H54 (cell line): Measurements from ENCODE around the gene PPP6R3.
"Not testable (repeated sequence)": the region's sequence is repeated elsewhere in the genome, so short reads cannot be mapped to it uniquely, and the experiment has no call there.

Source experiments
- DNase-seq: peaks from one replicate; pipeline ENCODE4 v3.0.0; 2011; ENCODE audit warnings: low spot score, mixed read lengths; ENCODE audit not compliant: insufficient read length
- FAIRE-seq: peaks from 3 replicates; lab custom pipeline; 2011; peaks lifted over from hg19 to GRCh38; lab: Jason Lieb, UNC
- POLR2A ChIP-seq: IDR thresholded peaks from 2 replicates; pipeline ENCODE4 v1.6.1; 2011; ENCODE audit warnings: low read depth, mild to moderate bottlenecking, low read length

PPP6R3 gene

DNA sequence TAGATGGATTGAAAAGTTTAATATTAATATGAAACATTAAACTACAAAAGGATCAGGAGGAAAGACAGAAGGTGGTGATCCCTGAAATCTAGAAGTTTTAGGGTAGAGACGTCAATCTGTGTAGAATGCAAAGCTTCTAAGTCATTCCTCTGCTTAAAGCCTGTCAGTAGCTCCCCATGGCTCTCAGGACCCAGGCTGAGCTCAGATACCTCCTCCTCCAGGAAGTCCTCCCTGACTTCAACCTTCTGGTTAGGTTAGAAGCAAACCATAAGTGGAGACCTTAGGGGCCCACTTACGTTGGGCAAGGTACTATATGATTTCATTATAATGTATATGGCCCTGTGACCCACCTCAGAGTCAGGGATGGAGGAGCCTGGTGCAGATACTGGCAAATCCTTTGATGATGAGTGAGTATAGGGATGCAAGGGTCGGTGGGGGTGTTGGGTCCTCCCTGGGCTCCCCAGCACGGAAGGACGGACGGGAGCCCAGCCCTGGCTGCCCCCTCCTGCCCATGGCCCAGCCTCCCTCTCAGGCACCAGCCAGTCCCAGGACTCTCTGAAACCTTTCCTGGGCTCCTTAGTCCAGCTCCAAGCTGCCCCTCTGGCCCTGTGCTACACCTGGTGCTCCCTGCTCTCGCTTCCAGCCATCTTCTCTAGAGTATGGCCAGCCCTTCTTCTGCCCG, 3.2 kb upstream of the PPP6R3 start:
- no peak for TF ChIP-seq POLR2A
- no peak for DNase-seq
- no peak for FAIRE-seq

DNA sequence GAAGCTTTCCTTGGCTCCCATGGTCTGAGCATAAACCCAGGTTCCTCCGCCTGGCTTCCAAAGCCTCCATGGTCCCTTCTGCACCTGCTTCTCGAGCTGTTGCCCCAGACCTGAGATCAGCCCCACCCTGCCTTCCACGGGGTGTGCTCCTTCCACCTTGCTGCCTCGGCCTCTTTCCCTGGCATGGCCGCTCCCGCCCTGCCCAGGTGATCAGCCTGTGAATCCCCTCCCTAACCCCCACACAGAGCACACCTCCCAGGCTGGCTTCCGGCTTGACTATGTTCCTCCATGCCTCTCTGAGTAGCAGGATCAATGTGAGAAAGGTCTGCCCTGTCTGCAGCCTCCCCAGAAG, 2.7 kb upstream of the PPP6R3 start:
- TF ChIP-seq POLR2A = no peak
- DNase-seq = no peak
- FAIRE-seq = no peak

DNA sequence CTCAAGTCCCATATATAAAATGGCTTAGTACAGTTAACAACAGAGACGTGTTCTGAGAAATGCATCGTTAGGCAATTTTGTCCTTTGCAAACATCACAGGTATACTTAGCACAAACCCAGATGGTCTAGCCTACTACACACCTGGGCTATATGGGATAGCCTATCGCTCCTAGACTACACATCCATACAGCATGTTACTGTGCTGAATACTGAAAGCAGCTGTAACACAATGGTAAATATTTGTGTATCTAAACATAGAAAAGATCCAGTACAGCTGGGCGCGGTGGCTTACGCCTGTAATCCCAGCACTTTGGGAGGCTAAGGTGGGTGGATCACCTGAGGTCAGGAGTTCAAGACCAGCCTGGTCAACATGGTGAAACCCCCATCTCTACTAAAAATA, 2.2 kb upstream of the PPP6R3 start:
- not testable (repeated sequence) for FAIRE-seq, DNase-seq

DNA sequence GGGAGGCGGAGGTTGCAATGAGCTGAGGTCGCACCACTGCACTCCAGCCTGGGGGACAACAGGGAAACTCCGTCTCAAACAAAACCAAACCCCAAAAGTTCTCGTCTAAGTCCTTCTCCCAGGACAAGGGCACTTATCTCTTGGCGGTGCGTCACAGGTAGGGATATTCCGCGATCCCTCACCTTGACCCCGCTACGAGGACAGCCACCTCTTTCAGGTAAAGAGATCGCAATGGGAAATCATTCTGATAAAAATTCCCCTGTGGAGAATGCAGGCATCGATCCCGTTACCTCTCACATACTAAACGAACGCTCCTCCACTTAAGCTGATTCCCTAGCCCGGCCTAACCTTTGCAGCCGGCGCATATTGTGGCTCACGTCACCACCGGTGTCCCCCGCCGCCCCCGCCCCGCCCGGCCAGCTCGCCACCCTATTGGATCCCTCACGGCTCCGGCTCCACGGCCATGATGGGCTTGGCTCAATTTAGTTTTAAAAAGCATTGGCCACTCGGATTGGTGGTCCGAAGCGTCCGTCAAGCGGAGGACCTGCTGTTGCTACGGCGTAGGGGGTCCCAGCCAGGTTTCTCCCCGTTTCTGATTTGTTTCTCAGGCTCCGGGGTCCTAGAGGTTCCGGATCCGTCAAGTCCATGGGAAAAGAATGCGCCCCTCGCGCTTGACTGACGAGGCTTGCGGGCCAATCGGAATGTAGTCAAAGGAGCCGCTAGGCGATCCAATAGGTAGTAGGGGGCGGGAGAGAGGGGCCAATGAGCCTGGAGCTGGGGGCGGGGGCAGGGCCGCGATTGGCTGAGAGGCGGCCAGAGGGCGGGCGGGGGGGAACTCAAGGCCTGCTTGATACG, 439 bp upstream of the PPP6R3 start:
- DNase-seq = peak; percentile 98
- no peak for FAIRE-seq
- 0 out of 2 replicates have a peak, but pooled peaks have one; percentile 22 for TF ChIP-seq POLR2A

DNA sequence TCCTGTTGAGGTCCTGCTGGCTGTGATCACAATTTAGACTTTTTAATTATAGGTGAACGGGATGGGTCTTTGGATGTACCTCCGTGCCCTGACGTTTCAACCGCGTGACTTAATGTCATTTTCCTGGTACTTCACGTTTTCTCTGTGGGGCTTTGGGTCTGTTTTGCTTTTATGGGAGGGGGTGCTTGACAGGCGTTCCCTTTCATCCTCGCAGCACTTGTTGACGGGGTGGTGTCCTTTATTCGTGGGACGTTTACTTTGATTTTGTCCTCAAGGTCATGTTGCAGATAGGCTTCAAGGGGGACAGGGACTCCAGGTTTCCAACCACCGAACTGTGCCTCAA, 994 bp downstream of the PPP6R3 start:
- TF ChIP-seq POLR2A = no peak
- DNase-seq (peak; percentile 1), FAIRE-seq (no peak)

DNA sequence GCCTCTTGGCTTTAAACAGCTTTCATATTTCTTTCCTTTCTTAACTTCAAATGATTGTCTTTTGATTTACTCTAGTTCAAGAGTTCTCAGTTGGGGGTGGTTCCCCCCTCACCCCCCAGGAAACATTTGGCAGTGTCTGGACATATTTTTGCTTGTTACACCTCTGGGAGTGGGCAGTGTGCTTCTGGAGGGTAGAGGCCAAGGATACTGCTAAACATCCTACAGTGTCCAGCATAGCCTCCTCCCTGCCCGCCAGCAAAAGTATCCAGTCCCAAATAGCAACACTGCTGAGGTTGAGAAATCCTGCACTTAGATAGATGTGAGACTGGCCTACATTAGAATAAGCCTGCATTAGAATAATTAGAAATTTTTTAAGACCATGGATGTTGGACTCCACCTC, 3.2 kb downstream of the PPP6R3 start:
- FAIRE-seq = no peak
- TF ChIP-seq POLR2A = no peak
- no peak for DNase-seq

DNA sequence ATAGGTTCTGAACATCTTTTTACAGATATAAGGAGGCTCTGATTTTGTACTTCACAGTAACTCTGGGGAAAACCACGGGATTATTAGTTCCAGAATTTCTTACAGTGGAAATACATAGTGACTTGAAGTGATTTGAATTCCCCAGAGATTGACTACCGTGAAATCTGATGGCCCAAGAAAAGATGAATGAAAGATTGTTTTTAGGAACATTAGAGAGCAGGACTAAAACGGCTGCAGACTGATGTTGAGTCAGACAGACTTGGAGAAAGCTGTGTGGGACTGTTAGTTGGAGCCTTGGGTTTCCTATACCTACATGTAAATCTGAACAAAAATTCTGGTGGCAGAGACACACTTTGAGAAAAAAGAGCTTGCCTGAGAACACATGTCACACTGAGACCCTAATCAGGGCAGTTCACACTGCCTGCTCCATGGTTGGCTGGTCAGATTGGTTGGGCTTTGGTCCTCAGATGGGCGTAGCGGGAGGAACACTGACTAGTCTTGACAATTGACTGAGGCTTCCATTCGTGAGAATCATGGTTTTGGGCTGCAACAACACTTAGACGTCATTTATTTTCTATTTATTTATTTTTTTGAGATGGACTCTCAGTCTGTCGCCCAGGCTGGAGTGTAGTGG, 6.8 kb downstream of the PPP6R3 start:
- no peak for FAIRE-seq

DNA sequence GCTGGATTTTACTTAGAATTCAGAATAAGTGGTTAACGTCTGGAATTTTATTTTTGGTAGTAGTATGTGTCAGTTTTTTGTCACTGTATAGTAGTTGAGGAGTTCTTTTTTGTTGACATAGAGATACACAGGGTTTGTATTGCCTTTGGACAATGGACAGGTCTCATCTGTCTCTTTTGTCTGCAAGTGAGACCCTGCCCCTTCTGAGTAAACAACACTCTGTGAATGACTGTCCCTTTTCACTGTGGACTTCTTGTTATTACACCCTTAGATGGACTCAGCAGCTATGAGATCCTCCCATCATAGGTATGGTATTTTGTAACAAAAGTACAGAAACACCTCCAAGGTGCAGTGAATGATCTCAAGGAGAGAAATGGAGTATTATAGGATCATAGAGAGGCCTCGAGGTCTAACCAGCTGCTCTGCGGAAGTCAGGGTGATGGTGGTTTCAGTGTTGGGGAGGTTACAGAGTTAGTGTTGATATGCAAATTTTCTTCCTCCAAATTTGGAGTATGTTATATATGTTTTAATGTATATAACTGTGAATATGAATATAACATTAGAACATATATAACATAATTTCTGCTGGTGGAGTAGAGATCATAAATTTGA, 7.8 kb downstream of the PPP6R3 start:
- no peak for FAIRE-seq
- no peak for TF ChIP-seq POLR2A

More for the DNA sequence above, 6.8 kb downstream of the PPP6R3 start:
- no peak for TF ChIP-seq POLR2A
- DNase-seq = no peak

DNA sequence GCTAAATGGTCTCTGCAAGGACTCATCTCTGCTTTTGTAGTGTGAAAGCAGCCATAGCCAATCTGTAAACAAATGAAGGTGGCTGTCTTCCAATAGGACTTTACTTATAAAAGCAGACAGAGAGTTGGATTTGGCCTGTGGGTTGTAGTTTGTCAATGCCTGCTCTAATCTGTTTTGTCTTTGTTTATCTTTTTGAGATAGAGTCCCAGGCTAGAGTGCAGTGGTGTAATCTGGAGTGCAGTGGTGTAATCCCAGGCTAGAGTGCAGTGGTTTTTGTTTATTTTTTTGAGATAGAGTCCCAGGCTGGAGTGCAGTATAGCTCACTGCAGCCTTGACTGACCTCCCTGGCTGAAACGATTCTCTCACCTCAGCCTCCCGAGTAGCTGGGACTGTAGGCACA, 8.6 kb downstream of the PPP6R3 start:
- DNase-seq = no peak
- no peak for FAIRE-seq

More for the DNA sequence above, 7.8 kb downstream of the PPP6R3 start:
- DNase-seq = no peak

DNA sequence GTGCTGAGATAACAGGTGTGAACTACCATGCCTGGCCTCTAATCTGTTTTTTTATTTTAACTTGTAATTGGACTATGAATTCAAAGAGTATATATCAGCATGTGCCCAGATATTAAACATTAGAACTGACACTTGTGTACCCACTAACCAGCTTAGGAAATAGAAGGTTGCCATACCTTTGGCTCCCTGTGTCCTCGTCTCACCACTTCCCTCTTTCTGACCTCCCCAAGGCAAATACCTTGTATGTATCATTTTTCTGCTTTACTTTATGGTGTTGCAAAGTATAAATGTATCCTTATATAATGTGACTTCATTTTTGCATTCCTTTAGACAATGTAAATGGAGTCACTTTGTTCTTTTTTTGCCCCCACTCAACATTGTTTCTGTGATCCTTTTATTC, 9.1 kb downstream of the PPP6R3 start:
- FAIRE-seq (no peak), DNase-seq (no peak)
- TF ChIP-seq POLR2A = no peak

More for the DNA sequence above, 8.6 kb downstream of the PPP6R3 start:
- TF ChIP-seq POLR2A = no peak

DNA sequence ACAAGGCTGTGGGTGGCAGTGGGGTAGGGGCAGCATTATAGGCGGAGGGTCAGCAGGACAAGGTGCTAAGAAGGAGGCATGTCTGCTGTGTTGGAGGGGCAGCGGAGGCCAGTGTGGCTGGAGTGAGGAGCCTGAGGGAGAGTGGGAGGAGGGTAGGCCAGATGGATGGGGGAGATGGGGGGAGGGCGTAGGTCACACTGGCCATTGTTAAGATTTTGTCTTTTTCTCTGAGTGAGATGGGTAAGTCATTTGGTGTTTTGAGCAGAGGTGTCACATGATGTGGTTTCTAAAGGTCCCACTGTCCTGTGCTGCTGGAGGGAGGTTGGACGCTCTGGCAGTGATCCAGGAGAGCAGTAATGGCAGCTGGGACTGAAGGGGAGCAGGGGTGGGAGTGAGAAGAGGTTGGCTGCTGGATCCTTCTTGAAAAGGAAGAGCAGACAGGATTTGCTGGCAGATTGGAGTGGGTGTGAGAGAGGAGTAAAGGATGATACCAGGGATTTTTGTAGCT, 9.8 kb downstream of the PPP6R3 start:
- no peak for DNase-seq
- no peak for TF ChIP-seq POLR2A
- no peak for FAIRE-seq

DNA sequence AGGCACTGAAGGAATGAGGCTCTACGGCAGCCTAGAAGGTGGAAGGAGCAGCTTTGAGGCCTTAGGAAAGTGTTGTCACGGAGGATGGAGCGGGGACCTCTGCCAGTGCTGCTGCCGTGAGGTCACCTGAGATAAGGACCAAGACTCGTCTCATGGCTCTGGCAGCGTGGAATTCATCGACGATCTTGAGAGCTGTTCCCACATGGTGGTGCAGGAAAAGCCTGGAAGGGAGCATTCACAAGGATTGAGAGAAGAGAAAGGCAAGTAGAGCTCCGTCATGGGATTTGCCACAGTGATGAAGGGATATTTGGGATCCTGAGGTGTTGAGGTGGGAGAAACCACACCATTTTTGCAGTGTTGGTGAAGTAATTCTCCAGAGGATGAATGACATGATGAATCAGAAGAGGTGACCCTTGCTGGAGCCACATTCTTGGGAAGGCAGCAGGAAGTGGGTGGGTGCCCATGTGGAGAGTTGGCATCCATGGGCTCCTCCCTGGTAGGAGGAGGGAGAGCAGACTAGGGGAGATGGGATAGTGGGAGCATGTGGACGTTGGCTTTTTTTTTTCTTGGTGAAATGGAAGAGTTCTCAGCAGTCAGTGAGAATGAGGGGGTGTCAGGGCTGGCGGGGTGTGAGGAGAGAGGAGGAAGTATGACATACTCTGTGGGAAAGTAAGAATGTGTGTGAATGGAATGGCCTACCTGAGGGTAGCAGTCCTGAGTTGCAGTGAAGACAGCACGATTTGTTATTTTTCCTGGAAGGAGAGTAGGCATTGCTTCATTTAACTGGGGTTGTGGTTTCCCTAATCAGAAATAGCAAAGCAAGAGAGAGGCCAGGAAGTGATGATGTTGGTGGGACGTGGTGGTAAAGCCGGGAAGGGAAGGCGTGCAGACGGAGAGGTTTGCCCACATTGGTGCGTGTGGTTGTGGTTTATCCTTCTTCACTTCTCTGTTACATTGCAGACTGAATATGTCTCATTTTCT, 11.1 kb downstream of the PPP6R3 start:
- FAIRE-seq (no peak), DNase-seq (peak; percentile 77)
- no peak for TF ChIP-seq POLR2A

DNA sequence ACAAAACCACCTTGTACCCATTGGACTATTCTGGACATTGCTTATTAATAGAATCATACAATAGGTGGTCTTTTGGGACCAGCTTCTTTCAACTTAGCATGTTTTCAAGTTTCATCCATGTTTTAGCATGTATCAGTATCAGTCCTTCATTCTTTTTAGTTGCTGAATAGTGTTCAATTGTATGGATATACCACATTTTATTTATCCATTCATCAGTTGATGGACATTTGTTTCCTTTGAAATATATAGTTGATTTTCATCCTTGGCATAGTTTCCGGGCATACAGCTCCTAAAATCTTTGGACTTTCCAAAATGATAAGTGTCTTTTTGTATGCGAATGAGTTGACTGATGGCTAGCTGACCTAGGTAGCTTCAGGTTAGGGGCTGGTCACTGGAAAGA, 12.2 kb downstream of the PPP6R3 start:
- DNase-seq = no peak
- FAIRE-seq = no peak
- no peak for TF ChIP-seq POLR2A
